ENCODE measurements around the gene SLC16A6.
A peak's percentile ranks its signal among the peaks of the same experiment; 100 is the strongest.
"Not testable (repeated sequence)": the region's sequence is repeated elsewhere in the genome, so short reads cannot be mapped to it uniquely, and the experiment has no call there.

Gene SLC16A6

DNA sequence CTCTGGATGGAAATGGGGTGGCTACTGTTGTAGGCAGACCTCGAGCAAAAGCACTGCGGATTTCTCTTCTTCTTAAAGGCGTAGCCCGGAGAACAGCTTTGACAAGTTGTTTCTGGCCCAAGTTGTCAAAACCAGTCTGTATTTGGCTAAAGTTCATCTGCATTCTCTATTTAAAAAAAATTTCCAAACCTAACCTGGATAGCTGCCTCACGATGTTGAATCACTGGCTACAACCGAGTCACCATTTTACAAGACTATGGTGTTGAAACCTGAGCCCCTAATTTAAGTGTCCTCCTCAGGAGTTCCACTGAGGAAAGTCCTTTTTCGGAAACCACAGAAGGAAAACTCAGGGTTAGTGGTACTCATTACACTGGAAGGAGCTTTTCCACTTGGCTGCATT is 1.5 kb downstream of the SLC16A6 start:
- no peak for DNase-seq

DNA sequence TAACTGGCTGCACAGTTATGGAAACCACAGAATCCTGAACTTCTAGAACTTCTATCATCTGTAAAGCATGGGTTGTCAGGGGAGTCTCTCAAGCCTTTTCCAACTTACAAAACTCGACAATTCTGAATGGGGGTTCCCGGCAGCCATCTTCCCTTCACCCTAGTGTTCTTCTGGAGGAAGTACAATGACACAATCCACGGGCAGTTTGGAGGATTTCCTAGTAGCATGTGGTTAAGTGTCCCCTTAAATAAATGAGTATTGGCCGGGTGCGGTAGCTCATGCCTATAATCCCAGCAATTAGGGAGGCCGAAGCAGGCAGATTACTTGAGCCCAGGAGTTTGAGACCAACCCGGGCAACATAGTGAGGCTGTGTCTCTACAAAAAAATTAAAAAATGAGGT is 2.1 kb downstream of the SLC16A6 start:
- DNase-seq, result no peak

DNA sequence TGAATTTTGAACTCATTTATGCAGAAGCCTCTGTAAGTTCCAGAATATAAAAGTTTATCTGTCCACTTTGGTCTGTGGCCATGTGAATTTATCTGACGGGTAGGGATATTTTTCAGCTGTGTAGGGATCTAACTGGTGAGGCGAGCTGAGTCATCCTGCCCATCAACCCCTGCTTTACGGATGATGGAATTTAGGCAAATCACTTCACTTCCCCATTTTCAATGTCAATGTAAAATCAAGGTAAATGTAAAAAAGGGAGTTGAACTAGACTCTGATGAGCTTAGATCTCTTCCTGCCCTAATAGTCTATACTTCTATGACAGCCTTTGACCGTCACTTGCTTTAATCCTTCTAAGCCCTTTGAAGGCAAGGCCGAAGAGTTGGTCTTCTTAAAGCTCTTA is 2.6 kb downstream of the SLC16A6 start:
- no peak for DNase-seq

DNA sequence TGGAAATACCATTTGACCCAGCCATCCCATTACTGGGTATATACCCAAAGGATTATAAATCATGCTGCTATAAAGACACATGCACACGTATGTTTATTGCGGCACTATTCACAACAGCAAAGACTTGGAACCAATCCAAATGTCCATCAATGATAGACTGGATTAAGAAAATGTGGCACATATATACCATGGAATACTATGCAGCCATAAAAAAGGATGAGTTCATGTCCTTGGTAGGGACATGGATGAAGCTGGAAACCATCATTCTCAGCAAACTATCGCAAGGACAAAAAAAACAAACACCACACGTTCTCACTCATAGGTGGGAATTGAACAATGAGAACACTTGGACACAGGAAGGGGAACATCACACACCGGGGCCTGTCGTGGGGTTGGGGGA is 9.0 kb downstream of the SLC16A6 start:
- DNase-seq, result not testable (repeated sequence)

DNA sequence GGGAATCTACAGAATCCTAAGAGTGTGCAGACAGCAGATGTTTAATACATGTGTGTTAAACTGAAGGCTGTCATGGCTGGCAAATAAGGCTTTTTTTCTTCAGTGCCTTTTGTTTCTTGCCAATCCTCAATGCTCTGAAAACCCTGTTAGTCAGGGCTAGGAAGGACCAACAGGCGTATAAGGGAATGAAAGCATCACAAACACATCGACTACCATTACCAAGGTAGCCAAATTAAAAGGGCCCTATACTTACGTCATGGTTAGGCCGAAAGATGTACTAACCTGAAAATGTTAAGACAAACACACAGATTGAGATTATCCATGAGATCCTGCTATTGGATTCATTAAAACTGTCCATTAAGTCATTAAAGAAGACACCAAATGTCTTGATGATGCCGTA is 13.1 kb downstream of the SLC16A6 start:
- peak; percentile 4 for DNase-seq

DNA sequence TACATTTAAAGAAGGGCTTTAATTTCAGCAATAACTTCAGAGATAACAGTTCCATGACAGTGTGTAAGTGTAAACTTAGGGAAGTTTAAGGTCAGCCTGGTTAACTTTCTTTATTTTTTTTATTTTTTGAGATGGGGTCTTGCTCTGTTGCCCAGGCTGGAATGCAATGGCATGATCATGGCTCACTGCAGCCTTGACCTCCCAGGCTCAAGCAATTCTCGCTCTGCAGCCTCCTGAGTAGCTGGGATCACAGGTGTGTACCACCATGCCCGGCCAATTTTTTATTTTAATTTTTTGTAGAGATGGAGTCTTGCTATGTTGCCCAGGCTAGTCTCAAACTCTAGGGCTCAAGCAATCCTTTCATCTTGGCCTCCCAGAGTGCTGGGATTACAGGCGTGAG is 14.6 kb downstream of the SLC16A6 start:
- peak; percentile 36 for DNase-seq

DNA sequence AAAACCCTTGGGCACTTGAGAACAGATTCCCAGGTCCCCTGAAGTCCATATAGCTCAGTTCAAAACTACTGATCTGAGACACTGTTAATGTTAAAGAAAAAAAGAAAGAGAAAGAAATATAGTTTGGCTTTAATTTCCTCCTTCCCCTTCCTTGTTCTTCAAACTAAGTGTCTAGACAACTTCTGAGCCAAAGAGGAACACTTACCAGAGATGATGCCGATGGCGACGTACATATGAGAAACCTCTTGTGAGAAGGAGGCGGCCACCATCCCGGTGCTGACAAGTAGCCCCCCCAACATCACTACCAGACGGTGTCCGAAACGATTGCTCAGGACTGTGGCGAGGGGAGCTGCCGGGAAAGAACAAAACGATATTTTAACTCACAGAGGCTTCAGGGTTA is 17.2 kb downstream of the SLC16A6 start:
- DNase-seq, result peak; percentile 49

DNA sequence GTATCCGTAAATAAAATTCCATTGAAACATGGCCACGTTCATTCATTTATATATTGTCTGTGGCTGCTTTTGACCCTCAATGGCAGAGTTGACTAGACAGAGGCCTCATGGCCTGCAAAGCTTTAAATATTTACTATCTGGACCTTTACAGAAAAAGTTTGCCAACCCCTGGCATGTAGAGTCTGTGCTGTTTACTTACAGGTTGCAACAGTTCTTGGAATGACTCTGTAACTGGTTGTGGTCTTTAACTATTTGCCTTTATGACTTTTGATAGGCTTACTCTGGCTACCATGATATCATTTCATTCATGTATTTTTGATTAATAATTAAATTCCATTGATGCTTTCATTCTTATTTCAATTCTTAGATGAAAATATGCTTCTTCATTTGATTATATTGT is 25.1 kb downstream of the SLC16A6 start:
- not testable (repeated sequence) for DNase-seq

DNA sequence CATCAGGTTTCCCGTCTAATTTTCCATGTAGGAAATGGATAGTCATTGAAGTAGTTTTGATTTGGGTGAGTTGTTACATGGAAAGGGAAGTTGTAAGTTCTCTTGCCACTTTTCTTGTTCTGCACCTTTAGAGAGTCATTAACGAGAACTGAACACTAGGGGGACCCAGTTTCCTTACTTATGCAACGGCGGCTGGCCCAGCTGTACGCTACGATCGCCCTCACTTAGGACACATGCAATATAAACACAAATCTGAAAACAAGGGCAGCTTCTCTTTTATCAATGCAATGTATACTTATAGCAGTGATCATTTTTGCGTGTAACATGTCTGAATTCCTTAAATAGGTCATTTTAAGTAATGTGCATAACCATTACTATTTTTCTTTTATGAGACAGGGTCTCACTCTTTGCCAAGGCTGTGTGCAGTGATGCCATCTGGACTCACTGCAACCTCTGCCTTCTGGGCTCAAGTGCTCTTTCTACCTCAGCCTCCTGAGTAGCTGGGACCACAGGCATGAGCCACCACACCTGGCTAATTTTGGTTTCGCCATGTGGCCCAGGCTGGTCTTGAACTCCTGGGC is 27.7 kb downstream of the SLC16A6 start:
- not testable (repeated sequence) for DNase-seq

DNA sequence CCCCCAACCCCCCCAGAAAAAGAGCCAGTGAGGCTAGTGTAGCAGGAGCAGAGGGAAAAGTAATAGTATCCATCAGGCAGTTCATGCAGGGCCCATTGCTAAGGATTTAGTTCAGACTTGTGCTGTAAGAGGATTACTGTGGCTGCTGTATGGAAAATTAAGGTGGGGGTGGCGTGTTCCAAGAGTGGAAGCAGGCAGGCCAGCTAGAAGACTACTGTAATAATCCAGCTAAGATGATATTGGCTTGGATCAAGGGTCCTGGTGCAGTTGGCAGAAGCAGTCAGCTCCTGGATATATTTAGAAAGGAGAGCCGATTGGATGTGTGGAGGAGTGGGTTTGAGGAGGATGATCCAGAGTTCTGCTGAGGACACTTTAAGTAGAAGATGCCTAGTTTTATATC is 28.5 kb downstream of the SLC16A6 start:
- not testable (repeated sequence) for DNase-seq

DNA sequence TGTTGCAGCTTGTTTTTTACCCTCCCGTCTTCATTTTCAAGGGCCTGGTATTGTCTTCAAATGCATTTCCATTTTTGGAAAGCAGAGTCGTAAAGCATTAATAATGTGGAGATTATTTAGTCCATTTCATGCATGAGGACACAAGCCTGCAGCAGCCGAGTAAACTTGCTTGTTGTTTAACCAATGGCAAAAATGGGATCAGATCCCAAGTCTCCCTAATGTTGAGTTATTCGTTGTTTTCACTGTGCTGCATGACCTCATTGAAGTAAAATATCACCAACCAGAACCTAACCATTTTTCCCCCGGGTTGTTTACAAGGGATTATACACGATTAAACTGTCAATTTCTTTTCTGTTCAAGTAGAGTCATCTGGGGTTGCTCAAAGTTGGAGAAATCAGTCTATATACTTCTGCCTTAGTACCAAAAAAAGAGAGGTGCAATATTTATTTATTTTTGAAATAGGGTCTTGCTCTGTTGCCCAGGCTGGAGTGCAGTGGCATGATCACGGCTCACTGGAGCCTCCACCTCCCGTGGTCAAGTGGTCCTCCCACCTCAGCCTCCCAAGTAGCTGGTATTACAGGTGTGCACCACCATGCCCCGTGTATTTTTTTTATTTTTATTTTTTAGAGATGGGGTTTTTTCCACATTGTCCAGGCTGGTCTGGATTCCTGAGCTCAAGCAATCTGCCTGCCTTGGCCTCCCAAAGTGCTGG is 30.7 kb downstream of the SLC16A6 start:
- no peak for DNase-seq

DNA sequence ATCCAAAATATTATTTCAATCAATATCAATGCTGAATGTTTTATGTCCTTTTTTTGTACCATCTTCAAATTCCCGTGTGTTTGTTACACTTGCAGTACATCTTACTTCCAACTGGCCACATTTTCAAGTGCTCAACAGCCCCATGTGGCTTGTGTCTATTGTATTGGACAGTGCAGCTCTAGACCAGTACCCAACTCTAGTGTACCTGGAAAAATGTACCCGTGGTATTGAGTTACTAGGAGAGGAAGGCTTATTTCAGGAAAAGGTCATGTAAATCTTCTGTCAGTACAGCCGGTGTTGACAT is 31.3 kb downstream of the SLC16A6 start:
- not testable (repeated sequence) for DNase-seq

DNA sequence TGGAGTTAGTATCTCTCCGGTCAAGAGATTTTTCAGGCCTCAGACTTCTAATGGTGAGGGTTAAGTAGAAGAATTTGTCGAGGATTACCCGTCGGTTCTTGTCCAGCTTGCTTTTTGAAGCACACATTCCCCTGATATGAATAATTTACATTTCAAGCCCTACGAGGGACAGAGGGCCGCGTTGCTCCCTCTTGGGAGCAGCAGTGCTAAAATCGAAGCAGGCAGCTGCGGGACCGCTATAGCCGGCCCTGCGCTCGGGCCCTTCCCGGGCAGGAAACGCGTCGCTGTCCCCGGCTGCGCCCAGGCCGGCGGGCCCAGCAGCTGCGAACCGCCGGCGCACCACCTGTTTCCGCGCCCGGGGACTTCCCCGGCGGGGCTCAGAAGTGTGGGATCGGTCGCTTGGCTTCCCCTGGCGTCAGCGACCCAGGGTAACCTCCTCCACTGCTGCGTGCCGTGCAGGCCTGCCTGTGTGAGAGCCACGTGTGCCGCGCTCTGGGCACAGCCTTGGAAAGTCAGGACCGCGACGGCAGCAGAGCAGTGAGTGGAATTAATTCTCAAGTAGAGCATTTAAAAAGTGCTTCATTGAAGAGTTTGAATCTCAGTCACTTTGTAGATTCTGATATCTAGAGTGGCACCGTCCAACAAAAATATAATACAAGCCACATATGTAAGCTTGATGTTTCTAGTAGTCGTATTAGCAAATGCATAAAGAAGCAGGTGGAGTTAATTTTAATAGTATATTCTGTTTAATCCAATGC is 31.9 kb downstream of the SLC16A6 start:
- peak; percentile 73 for DNase-seq

DNA sequence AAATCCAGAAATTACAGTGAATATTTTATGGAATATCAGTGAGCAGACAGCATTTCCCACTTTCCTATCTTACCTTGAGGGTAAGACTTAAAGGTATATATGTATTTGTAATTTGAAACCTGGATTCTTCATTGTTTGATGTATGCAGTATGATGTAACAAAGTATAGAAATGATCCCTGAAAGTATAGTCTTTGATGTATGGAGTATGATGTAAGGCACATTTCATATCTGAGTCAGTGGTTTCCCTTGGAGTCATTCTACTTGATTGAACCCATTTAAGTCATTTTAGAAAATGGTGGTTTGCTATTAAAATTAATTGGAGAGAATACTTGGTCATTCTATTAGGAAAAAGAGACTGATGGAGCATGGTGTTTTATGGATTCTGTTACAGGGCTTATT is 33.0 kb downstream of the SLC16A6 start:
- DNase-seq, result no peak

DNA sequence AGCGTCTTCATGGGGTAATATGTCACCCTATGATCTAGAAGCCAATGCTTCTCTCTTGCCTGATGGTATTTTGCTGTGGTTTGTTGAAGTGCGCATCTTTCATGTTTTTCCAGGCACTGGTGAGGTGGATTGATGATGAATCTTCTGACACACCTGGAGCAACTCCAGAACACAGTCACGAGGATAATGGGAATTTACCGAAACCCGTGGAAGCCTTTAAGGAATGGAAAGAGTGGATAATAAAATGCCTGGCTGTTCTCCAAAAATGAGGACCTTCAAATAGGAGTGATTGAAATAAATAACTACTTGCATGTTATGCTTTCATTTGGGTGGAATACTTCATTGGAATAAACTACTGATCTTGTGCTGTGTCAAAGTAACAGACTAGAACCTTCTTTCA is 34.2 kb downstream of the SLC16A6 start:
- not testable (repeated sequence) for DNase-seq

DNA sequence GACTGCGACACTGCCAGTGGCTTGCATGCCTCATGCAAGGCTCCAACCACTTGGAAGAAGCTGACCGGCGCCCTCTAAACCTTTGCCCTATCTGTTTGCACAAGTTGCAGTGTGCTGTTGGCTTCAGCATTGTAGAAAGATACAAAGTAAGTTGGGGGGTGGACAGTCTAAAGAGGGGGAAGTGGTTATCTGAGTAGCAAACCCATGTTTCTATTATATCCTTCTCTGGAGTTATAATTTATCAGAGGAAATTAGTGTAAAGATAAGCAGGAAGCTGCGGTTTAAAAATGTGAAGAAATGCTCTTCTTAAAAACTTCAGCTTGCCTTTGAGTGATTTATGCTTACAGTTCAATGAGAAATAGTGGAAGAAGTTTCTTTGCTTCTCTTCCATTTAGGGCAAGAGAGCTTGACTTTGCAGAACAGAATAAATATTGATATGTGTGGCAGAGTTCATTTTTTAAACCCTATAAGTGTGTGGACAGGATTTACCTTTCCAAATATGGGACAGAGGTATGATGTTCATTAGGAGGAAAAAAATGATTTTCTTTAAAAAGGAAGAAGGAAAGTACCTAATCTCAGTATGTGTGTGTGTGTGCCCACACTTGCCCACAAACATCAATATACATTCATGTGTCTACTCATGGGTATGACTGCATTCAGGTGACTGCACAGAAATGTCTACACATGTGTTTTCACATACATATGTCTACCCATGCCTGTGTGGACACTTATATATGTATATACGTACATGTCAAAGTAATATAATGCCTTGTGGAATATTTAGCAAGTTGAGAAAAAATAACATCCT is 35.0 kb downstream of the SLC16A6 start:
- no peak for DNase-seq

DNA sequence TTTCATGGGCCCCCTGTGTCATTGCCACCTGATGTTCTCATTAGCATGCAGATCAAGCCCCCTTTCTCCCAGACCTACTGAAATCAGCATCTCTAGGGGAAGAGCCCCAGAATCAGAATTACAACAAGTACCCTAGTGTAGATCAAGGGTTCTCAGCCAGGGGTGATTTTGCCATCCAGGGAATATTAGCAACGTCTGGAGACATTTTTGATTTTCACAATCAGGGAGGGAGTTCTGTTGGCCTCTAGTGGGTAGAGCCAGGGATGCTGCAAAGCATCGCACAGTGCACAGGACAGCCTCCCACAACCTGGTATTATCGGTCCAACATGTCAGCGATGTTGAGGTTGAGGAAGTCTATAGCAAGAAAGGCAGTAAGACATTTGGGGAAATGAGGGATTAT is 35.8 kb downstream of the SLC16A6 start:
- DNase-seq, result no peak

DNA sequence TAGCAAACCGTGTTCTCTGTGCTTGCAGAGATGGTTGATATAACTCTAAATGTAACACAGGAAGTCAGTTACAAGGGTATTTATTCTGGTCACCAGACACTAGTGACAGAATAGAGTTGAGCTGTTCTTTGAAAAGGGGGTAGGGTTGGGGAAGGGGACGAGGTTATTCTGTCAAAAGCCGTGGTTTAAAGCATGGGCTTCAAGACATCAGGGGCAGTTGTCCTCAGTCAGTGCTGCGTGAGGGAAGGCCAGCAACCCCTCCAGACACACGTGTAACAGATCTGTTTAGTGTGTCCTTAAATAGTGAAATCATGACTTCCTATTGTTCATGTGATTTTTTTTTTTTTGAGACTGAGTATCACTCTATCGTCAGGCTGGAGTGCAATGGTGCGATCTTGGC is 37.5 kb downstream of the SLC16A6 start:
- not testable (repeated sequence) for DNase-seq

DNA sequence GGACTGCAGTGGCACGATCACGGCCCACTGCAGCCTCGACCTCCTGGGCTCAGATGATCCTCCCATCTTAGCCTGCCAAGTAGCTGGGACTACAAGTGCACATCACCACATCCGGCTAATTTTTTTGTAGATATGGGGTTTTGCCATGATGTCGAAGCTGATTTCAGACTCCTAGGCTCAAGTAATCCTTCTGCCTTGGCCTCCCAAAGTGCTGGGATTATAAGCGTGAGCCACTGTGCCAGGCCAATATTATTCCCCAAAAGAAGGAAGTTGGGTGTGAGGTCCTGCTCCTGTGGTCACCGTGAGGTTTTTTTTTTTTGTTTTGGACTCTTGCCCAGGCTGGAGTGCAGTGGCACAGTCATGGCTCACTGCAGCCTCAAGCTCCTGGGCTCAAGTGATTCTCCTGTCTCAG is 41.6 kb downstream of the SLC16A6 start:
- no peak for DNase-seq

DNA sequence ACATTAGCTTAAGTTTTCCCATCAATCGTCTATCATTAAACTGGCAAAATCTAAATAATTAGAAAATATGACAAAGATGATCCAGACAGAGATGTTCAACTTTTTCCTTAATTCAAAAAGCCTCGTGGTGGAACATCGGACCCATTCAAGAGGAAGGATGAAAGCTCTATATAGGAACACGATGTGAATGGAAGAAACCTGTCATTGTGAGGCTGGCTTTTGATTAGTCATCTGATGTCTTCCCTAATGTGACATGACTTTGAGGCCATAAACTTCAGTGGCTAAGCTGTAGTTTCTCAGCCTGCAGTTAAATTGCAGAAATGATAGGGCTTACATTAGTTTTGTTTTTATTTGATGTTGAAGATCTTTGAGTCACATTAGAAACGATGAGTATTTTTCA is 42.0 kb downstream of the SLC16A6 start:
- no peak for DNase-seq

DNA sequence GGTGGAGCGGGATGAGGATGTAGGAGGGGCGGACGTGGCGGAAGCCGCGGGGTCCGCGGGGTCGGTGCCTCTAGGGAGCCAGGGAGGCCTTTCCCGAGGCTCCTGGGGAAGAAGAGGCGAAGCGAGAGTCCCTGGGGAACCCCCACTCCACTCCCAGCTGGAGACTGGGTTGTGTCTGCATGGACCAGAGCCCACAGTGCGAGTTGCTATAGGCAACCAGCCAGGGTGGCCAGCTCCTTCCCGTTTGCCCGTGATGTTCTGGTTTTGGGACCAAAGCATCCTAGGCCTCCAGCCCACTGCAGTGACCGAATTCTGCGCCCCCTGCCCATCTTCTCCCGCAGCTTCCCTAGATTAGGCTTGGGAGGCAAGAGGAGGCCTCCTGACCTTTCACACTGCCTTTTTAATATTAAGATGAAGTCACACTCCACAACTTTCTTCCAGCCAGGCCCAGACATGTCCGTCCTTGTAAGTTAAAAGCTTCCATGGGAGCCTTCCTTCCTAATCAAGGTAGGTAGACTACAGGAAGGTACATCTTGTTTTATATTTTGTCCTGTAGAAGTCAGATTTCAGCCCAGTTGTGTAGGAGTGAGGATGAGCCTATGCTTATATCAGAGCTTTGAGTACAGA is 42.6 kb downstream of the SLC16A6 start:
- no peak for DNase-seq

DNA sequence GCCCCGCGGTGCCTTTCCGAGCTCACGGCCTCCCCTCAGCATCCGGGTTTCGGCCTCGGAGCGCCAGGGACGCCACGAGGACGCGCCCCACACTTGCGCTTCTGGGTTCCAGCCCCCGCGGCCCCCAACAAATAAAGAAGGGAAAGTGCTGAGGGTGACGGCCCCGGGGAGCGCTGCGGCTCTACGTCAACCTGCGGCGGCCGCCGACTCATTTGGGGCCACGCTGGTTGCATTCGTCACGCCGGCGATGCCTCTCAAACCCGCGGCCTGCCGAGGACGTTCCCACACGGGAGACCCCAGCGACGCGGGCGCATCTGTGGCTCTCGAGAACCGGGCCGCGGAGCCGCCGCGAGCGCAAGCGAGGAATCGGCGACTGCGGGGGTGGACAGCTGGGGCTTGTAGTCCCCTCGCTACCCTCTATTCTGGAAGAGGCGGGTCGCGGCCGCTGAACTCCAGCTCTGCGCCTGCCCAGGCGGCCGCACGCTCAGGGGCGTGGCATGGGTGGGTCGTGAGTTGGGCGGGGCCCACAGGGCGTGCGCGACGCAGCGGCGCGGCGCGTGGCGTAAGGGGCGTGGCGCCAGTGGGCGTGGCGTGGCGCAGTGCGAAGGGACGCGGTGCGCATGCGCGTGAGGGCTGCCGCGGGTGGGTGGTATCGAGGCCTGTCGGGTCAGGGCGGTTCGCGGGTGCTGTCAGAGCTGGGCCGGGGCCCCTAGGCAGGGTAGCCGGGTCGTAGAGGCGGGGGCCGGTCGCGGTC is 43.3 kb downstream of the SLC16A6 start, which contains the start of gene AMZ2:
Gene AMZ2, plus strand, starts transcription at position 599 of the 754 bp plus-strand sequence. CDS start 2,145 bp downstream, outside the sequence.
- DNase-seq, result peak; percentile 97

Measured in islet precursor cell (in vitro differentiated cells).